ENCODE results near the gene C5. TPM values are rescaled to one million over a fixed set of nuclear protein-coding genes. Genes with fewer than 3 reads are reported as not detected.
"Not testable (repeated sequence)": the region's sequence is repeated elsewhere in the genome, so short reads cannot be mapped to it uniquely, and the experiment has no call there.

C5 gene
- total RNA-seq, 1 donor from 2014 or later: 0.82 TPM

- H3K4me1 Mint-ChIP-seq (ENCODE audit: low read depth); DNase-seq (ENCODE audit: low spot score); H3K36me3 Mint-ChIP-seq (ENCODE audit: low read depth); intact Hi-C loops (cut with micrococcal nuclease); H3K9me3 Mint-ChIP-seq; H3K27ac Mint-ChIP-seq; H3K27me3 Mint-ChIP-seq (ENCODE audit: low read depth); H3K4me3 Mint-ChIP-seq (ENCODE audit: low read depth): not testable (repeated sequence)
Measured at GRCh38 chr9:121035717-121036116, 14.4 kb downstream of the C5 start.

GRCh38 chr9:121034529-121034928, 15.5 kb downstream of the C5 start:
- H3K36me3 Mint-ChIP-seq (ENCODE audit: low read depth): no peaks in the 10 kb centered on the region
- H3K27me3 Mint-ChIP-seq (ENCODE audit: low read depth): peaks cover 4% of the 10 kb centered on the region
- no peaks in the 10 kb centered on the region for H3K4me1 Mint-ChIP-seq (ENCODE audit: low read depth)
- no peaks in the 10 kb centered on the region for H3K9me3 Mint-ChIP-seq
- intact Hi-C loops (cut with micrococcal nuclease): no loop called here
- H3K4me3 Mint-ChIP-seq (ENCODE audit: low read depth): no peak overlapping the region
- no peak for DNase-seq (ENCODE audit: low spot score)
- no peak overlapping the region for H3K27ac Mint-ChIP-seq

- intact Hi-C loops (cut with micrococcal nuclease): no loop called here
- no peak overlapping the region for H3K4me3 Mint-ChIP-seq (ENCODE audit: low read depth)
- peaks cover 5% of the 10 kb centered on the region for H3K27me3 Mint-ChIP-seq (ENCODE audit: low read depth)
- no peaks in the 10 kb centered on the region for H3K4me1 Mint-ChIP-seq (ENCODE audit: low read depth)
- H3K9me3 Mint-ChIP-seq: no peaks in the 10 kb centered on the region
- no peak overlapping the region for H3K27ac Mint-ChIP-seq
- no peaks in the 10 kb centered on the region for H3K36me3 Mint-ChIP-seq (ENCODE audit: low read depth)
- DNase-seq (ENCODE audit: low spot score): no peak
Measured at GRCh38 chr9:121029469-121029868, 20.6 kb downstream of the C5 start.

GRCh38 chr9:121028285-121028684, 21.8 kb downstream of the C5 start:
- H3K27me3 Mint-ChIP-seq (ENCODE audit: low read depth); H3K9me3 Mint-ChIP-seq; H3K4me3 Mint-ChIP-seq (ENCODE audit: low read depth); intact Hi-C loops (cut with micrococcal nuclease); H3K4me1 Mint-ChIP-seq (ENCODE audit: low read depth); DNase-seq (ENCODE audit: low spot score); H3K27ac Mint-ChIP-seq; H3K36me3 Mint-ChIP-seq (ENCODE audit: low read depth): not testable (repeated sequence)

GRCh38 chr9:121026768-121027167, 23.3 kb downstream of the C5 start:
- H3K27ac Mint-ChIP-seq: no peak overlapping the region

DNA sequence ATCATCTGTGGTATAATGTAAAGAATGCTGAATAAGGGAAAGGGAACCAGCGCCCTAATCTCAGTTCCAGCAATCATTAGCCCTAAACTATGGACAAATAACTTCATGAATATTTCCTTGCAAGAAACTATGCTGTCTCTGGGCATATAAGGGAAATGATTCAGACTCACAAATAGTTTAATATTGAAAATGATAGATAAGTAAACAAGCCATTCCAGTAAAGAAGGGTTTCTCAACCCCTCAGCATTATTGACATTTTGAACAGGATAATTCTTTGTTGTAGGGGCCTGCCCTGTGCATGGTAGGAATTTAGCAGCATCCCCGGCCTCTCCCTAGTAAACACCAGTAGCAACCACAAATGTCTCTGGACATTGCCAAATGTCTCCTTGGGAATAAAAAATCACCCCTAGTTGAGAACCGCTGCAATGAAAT, 23.8 kb downstream of the C5 start:
- Mint-ChIP-seq H3K27me3 (ENCODE audit: low read depth) (peaks cover 9% of the 10 kb centered on the region), H3K4me3 (ENCODE audit: low read depth) (no peak overlapping the region), H3K4me1 (ENCODE audit: low read depth) (no peaks in the 10 kb centered on the region), H3K36me3 (ENCODE audit: low read depth) (no peaks in the 10 kb centered on the region), H3K27ac (no peak overlapping the region), H3K9me3 (no peaks in the 10 kb centered on the region)
- intact Hi-C loops (cut with micrococcal nuclease): no loop called here
- no peak for DNase-seq (ENCODE audit: low spot score)

More at GRCh38 chr9:121026768-121027167, 23.3 kb downstream of the C5 start:
- no peaks in the 10 kb centered on the region for H3K36me3 Mint-ChIP-seq (ENCODE audit: low read depth)
- intact Hi-C loops (cut with micrococcal nuclease): no loop called here
- DNase-seq (ENCODE audit: low spot score): no peak
- peaks cover 9% of the 10 kb centered on the region for H3K27me3 Mint-ChIP-seq (ENCODE audit: low read depth)
- H3K4me3 Mint-ChIP-seq (ENCODE audit: low read depth): no peak overlapping the region
- no peaks in the 10 kb centered on the region for H3K9me3 Mint-ChIP-seq
- no peaks in the 10 kb centered on the region for H3K4me1 Mint-ChIP-seq (ENCODE audit: low read depth)

- Mint-ChIP-seq H3K27ac (no peak overlapping the region), H3K4me1 (ENCODE audit: low read depth) (no peaks in the 10 kb centered on the region), H3K4me3 (ENCODE audit: low read depth) (no peak overlapping the region), H3K9me3 (no peaks in the 10 kb centered on the region), H3K36me3 (ENCODE audit: low read depth) (no peaks in the 10 kb centered on the region), H3K27me3 (ENCODE audit: low read depth) (peaks cover 6% of the 10 kb centered on the region)
- no peak for DNase-seq (ENCODE audit: low spot score)
- intact Hi-C loops (cut with micrococcal nuclease): no loop called here
Measured at GRCh38 chr9:121024237-121024636, 25.8 kb downstream of the C5 start.

DNA sequence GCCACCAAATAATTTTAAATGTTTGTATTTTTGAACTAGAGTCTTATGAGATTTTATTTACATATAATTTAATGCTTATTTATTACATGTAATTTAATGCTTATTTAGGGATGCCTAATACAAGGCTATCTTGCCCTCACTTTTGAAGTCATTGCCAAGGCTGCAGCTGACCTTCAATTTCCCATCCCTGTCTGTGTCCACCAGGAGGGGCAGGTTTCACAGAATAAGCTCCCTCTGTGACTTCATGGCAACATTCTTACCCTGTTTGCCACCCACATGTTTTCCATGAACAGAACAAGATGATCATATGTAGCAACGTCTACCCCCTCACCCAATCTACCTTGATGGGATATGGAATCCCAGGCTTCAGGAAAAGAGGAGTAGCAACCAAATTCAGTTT, 27.0 kb downstream of the C5 start:
- no peaks in the 10 kb centered on the region for H3K36me3 Mint-ChIP-seq (ENCODE audit: low read depth)
- intact Hi-C loops (cut with micrococcal nuclease): no loop called here

DNA sequence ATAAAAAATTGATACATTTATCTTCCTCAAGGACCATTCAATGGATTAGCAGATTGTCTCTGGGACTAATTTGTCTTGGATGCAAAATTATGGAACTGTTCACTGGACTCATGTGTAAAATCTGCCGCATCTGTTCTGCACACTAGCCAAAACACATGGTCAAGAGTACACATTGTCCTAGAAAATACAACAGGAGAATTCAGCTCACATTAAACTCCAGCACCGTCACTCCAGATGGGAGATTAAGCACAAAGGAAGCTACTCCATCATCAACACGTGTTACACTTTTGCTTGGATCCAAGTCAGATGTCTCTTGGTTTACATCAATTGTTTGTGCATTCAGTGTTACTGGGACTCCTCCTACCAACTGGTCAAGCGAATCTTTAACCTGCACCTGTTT, 28.8 kb downstream of the C5 start:
- Mint-ChIP-seq H3K27me3 (ENCODE audit: low read depth) (peaks cover 3% of the 10 kb centered on the region), H3K27ac (no peak overlapping the region), H3K9me3 (no peaks in the 10 kb centered on the region), H3K4me1 (ENCODE audit: low read depth) (no peaks in the 10 kb centered on the region), H3K4me3 (ENCODE audit: low read depth) (no peak overlapping the region), H3K36me3 (ENCODE audit: low read depth) (no peaks in the 10 kb centered on the region)
- DNase-seq (ENCODE audit: low spot score): no peak
- intact Hi-C loops (cut with micrococcal nuclease): no loop called here

More for the DNA sequence above, 27.0 kb downstream of the C5 start:
- H3K27ac Mint-ChIP-seq: no peak overlapping the region
- H3K4me3 Mint-ChIP-seq (ENCODE audit: low read depth): no peak overlapping the region
- no peaks in the 10 kb centered on the region for H3K9me3 Mint-ChIP-seq
- DNase-seq (ENCODE audit: low spot score): no peak
- H3K4me1 Mint-ChIP-seq (ENCODE audit: low read depth): no peaks in the 10 kb centered on the region
- H3K27me3 Mint-ChIP-seq (ENCODE audit: low read depth): peaks cover 6% of the 10 kb centered on the region

DNA sequence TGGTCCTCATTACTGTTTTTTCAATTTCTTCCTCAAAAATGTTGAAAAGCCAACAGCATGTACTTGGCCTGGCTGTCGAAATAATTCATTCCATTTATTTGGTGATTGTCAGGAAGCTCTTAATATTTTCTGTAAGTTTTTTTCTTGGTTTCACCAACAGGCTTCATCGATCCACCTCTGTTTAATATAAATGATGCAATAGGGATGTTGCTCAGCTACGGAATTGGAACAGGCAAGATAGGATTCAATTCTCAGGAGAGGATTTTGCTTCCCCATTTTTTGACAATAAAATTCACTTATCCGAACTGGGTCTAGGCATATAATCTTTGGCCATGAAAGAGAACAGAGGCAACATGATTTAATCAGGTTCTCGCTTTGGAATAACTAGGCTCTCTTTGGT, 30.8 kb downstream of the C5 start:
- Mint-ChIP-seq H3K27me3 (ENCODE audit: low read depth) (peaks cover 3% of the 10 kb centered on the region), H3K4me3 (ENCODE audit: low read depth) (no peak overlapping the region)
- intact Hi-C loops (cut with micrococcal nuclease): no loop called here

DNA sequence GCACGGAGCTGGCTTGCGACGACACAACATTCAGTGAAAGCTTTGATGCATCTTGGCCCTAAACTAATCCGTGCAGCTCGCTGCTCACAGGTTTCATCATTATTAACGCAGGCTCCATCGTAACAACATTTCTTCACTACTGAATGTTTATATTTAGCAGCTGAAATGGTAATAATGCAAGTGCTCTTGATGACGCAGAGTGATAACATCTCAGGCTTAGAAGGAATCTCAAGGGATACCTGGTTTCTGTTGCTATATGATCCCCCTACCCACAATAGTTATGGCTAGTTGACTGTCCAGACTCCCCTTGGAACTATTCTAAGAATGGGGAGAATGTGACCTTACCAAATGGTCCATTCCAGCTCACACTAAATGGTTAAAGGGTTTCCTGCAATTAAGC, 36.2 kb downstream of the C5 start:
- H3K9me3 Mint-ChIP-seq: no peaks in the 10 kb centered on the region
- H3K4me1 Mint-ChIP-seq (ENCODE audit: low read depth): no peaks in the 10 kb centered on the region
- H3K27ac Mint-ChIP-seq: no peak overlapping the region
- no peaks in the 10 kb centered on the region for H3K27me3 Mint-ChIP-seq (ENCODE audit: low read depth)
- intact Hi-C loops (cut with micrococcal nuclease): no loop called here
- DNase-seq (ENCODE audit: low spot score): no peak
- H3K4me3 Mint-ChIP-seq (ENCODE audit: low read depth): no peak overlapping the region
- H3K36me3 Mint-ChIP-seq (ENCODE audit: low read depth): no peaks in the 10 kb centered on the region

More for the DNA sequence above, 30.8 kb downstream of the C5 start:
- no peaks in the 10 kb centered on the region for H3K36me3 Mint-ChIP-seq (ENCODE audit: low read depth)
- no peak overlapping the region for H3K27ac Mint-ChIP-seq
- H3K9me3 Mint-ChIP-seq: no peaks in the 10 kb centered on the region
- no peak for DNase-seq (ENCODE audit: low spot score)
- no peaks in the 10 kb centered on the region for H3K4me1 Mint-ChIP-seq (ENCODE audit: low read depth)

DNA sequence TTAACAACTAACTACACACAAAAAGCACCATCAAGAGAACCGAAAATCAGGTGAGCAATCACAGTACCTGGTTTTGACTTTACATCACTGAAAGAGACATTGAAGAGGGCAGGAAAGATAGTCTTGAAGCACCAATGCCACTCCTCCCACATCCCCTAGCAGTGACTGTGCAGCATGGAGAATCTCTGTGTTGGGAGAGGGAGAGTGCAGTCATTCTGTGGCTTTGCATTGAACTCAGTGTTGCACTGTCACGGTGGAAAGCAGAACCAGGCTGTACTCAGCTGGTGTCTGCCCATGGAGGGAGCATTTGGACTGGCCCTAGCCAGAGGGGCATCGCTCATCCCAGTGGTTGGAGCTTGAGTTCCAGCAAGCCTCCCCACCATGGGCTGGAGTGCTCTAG, 40.4 kb downstream of the C5 start:
- Mint-ChIP-seq H3K36me3 (ENCODE audit: low read depth) (no peaks in the 10 kb centered on the region), H3K4me3 (ENCODE audit: low read depth) (no peak overlapping the region), H3K27ac (no peak overlapping the region), H3K27me3 (ENCODE audit: low read depth) (peaks cover 2% of the 10 kb centered on the region), H3K4me1 (ENCODE audit: low read depth) (peaks cover 1% of the 10 kb centered on the region), H3K9me3 (no peaks in the 10 kb centered on the region)
- intact Hi-C loops (cut with micrococcal nuclease): no loop called here
- DNase-seq (ENCODE audit: low spot score): no peak

- H3K27ac Mint-ChIP-seq: no peak overlapping the region
- no peaks in the 10 kb centered on the region for H3K36me3 Mint-ChIP-seq (ENCODE audit: low read depth)
- no peaks in the 10 kb centered on the region for H3K27me3 Mint-ChIP-seq (ENCODE audit: low read depth)
- intact Hi-C loops (cut with micrococcal nuclease): no loop called here
- H3K4me3 Mint-ChIP-seq (ENCODE audit: low read depth): no peak overlapping the region
- DNase-seq (ENCODE audit: low spot score): no peak
- no peaks in the 10 kb centered on the region for H3K9me3 Mint-ChIP-seq
- no peaks in the 10 kb centered on the region for H3K4me1 Mint-ChIP-seq (ENCODE audit: low read depth)
Measured at GRCh38 chr9:120999317-120999716, 50.8 kb downstream of the C5 start.

DNA sequence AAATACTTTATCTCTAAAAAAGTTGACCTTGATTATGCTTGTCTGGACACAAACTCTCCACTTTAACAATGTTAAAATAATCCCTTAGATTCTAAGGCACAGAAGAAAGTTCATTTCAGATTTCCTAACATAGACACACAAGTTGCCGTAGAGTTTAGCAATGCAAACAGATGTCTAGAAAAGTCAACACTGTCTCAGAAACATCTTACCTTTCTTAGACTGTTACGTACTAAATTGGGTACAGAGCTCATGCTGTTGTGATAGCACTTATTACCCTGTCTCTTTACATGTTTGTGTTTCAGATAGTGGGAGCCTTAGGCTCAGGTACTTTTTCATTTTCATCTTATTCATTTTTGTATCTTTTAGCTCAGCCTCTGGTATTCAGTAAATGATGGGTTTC, 52.0 kb downstream of the C5 start:
- no peaks in the 10 kb centered on the region for H3K4me1 Mint-ChIP-seq (ENCODE audit: low read depth)
- H3K9me3 Mint-ChIP-seq: no peaks in the 10 kb centered on the region
- intact Hi-C loops (cut with micrococcal nuclease): no loop called here
- H3K27ac Mint-ChIP-seq: no peak overlapping the region
- no peak overlapping the region for H3K4me3 Mint-ChIP-seq (ENCODE audit: low read depth)
- H3K36me3 Mint-ChIP-seq (ENCODE audit: low read depth): no peaks in the 10 kb centered on the region
- no peaks in the 10 kb centered on the region for H3K27me3 Mint-ChIP-seq (ENCODE audit: low read depth)
- DNase-seq (ENCODE audit: low spot score): no peak
